Measurements from ENCODE around the gene PGAM2. TPM values are rescaled to one million over a fixed set of nuclear protein-coding genes. Genes with fewer than 3 reads are reported as not detected.
A peak's percentile ranks its signal among the peaks of the same experiment; 100 is the strongest.
"Not testable (repeated sequence)": the region's sequence is repeated elsewhere in the genome, so short reads cannot be mapped to it uniquely, and the experiment has no call there.

Gene PGAM2
- total and polyA plus RNA-seq, 2 of the 4 experiments (the other 2 are of a cell fraction) = not detected

DNA sequence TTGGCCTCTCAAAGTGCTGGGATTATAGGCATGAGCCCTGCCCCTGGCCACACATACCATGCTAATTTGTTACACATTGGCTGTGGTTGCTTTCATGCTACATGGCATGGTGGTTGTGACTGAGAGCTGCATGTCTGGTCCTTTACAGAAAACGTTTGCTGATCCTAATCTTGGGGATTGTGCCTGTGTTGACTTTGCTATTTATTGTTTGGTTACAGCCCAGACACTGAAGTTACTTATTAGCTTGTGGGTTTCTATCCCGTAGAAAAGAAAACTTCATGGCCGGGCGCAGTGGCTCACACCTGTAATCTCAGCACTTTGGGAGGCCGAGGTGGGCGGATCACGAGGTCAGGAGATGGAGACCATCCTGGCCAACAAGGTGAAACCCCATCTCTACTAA, 43.3 kb downstream of the PGAM2 start:
- H3K4me3 ChIP-seq (ENCODE audit: insufficient read depth, low read depth, low read length); H3K56ac ChIP-seq (ENCODE audit: extremely low read depth, insufficient read depth, low read length); H4K8ac ChIP-seq (ENCODE audit: low read depth in 2 of 2, low read length in 2 of 2); POLR2A ChIA-PET (ENCODE audit: unreplicated experiment); H2BK120ac ChIP-seq (ENCODE audit: low read depth, low read length); H3K9me1 ChIP-seq (ENCODE audit: insufficient read depth, low read length); H3K79me1 ChIP-seq (ENCODE audit: low read depth in 1 of 2, low read length in 2 of 2); H3K4ac ChIP-seq (ENCODE audit: low read depth, low read length); H4K5ac ChIP-seq (ENCODE audit: low read depth, low read length); H3K27ac ChIP-seq (ENCODE audit: insufficient read depth, low read length); H2BK5ac ChIP-seq (ENCODE audit: low read depth, low read length, poor library complexity, severe bottlenecking); H3K4me2 ChIP-seq (ENCODE audit: low read depth, low read length); H2AK5ac ChIP-seq (ENCODE audit: low read depth, low read length); H2AFZ ChIP-seq (replicated peaks; ENCODE audit: low read length, poor library complexity); H3K9me3 ChIP-seq (ENCODE audit: control insufficient read depth, insufficient read depth, low read length); BruUV-seq (replicated peaks); dilution Hi-C loops (cut with HindIII; ENCODE audit: low sequenced_read_pairs, unreplicated experiment); H4K91ac ChIP-seq (ENCODE audit: insufficient read depth, low read depth, low read length); intact Hi-C loops (cut with micrococcal nuclease); H2AK9ac ChIP-seq (replicated peaks; ENCODE audit: low read depth, low read length, poor library complexity); in situ Hi-C loops (cut with MboI; ENCODE audit: low sequenced_read_pairs); H3K36me3 ChIP-seq (ENCODE audit: control insufficient read depth, insufficient read depth, low read length); DNase-seq; H3K9ac ChIP-seq (ENCODE audit: low read depth, low read length); ATAC-seq (ENCODE audit: low read depth); H3K27me3 ChIP-seq (ENCODE audit: control insufficient read depth, insufficient read depth, low read length); H2BK20ac ChIP-seq (ENCODE audit: low read depth, low read length); H3K18ac ChIP-seq (ENCODE audit: low read depth, low read length); H4K20me1 ChIP-seq (ENCODE audit: insufficient read depth, low read length); H3K4me1 ChIP-seq (ENCODE audit: control insufficient read depth, insufficient read depth, low read length); H3K23ac ChIP-seq (ENCODE audit: low read depth, low read length); H3K14ac ChIP-seq (replicated peaks; ENCODE audit: low read depth, low read length); H2BK15ac ChIP-seq (ENCODE audit: low read depth, low read length); CTCF ChIA-PET: not testable (repeated sequence)
- WGBS, 2 experiments (ENCODE audit: extremely low coverage in 2 of 2, insufficient read length in 1 of 2) = 60% methylated on average over 1 of the region's 7 CpGs; no CpG with 5 or more reads in 1 of the 2 experiments

- H3K27ac ChIP-seq (ENCODE audit: insufficient read depth, low read length); H3K23ac ChIP-seq (ENCODE audit: low read depth, low read length); ATAC-seq (ENCODE audit: low read depth); H3K79me1 ChIP-seq (ENCODE audit: low read depth in 1 of 2, low read length in 2 of 2); DNase-seq; H2AK5ac ChIP-seq (ENCODE audit: low read depth, low read length); BruUV-seq (replicated peaks); dilution Hi-C loops (cut with HindIII; ENCODE audit: low sequenced_read_pairs, unreplicated experiment); H3K27me3 ChIP-seq (ENCODE audit: control insufficient read depth, insufficient read depth, low read length); H3K9me1 ChIP-seq (ENCODE audit: insufficient read depth, low read length); H3K9me3 ChIP-seq (ENCODE audit: control insufficient read depth, insufficient read depth, low read length); H3K9ac ChIP-seq (ENCODE audit: low read depth, low read length); H3K56ac ChIP-seq (ENCODE audit: extremely low read depth, insufficient read depth, low read length); H2BK120ac ChIP-seq (ENCODE audit: low read depth, low read length); H2BK5ac ChIP-seq (ENCODE audit: low read depth, low read length, poor library complexity, severe bottlenecking); H3K4me1 ChIP-seq (ENCODE audit: control insufficient read depth, insufficient read depth, low read length); H3K4ac ChIP-seq (ENCODE audit: low read depth, low read length); H4K91ac ChIP-seq (ENCODE audit: insufficient read depth, low read depth, low read length); H3K18ac ChIP-seq (ENCODE audit: low read depth, low read length); in situ Hi-C loops (cut with MboI; ENCODE audit: low sequenced_read_pairs); H2BK20ac ChIP-seq (ENCODE audit: low read depth, low read length); H4K5ac ChIP-seq (ENCODE audit: low read depth, low read length); intact Hi-C loops (cut with micrococcal nuclease); H2BK15ac ChIP-seq (ENCODE audit: low read depth, low read length); H3K36me3 ChIP-seq (ENCODE audit: control insufficient read depth, insufficient read depth, low read length); H3K4me3 ChIP-seq (ENCODE audit: insufficient read depth, low read depth, low read length); H2AK9ac ChIP-seq (replicated peaks; ENCODE audit: low read depth, low read length, poor library complexity); H3K4me2 ChIP-seq (ENCODE audit: low read depth, low read length); H4K20me1 ChIP-seq (ENCODE audit: insufficient read depth, low read length); H2AFZ ChIP-seq (replicated peaks; ENCODE audit: low read length, poor library complexity); H3K14ac ChIP-seq (replicated peaks; ENCODE audit: low read depth, low read length): not testable (repeated sequence)
- peak overlapping the region in 1 of 2 experiments; percentile 45; a peak in 1 of 4 replicates for H4K8ac ChIP-seq (ENCODE audit: low read depth in 2 of 2, low read length in 2 of 2)
- no CpG with 5 or more reads among the region's 6 CpGs for WGBS, 2 experiments (ENCODE audit: extremely low coverage in 2 of 2, insufficient read length in 1 of 2)
- CTCF ChIA-PET = interaction anchor here (0.7 to 1.0 kb wide), 3 partner anchors 47 to 211 kb away, joined by 3 to 5 read pairs (median 4); no protein-coding TSS in a partner anchor
- POLR2A ChIA-PET (ENCODE audit: unreplicated experiment) = interaction anchor here (0.6 kb wide), 1 partner anchor 560 kb away, joined by 6 read pairs; no protein-coding TSS in a partner anchor
These were observed 45.5 kb downstream of the PGAM2 start for GRCh38 chr7:44019825-44020224.
